ENCODE data around the gene DAGLA. TPM values are rescaled to one million over a fixed set of nuclear protein-coding genes. Genes with fewer than 3 reads are reported as not detected.

The DAGLA gene
- total RNA-seq, 4 donors from 2014 or later, result 1.5 to 5.6 (median 3.4) TPM

- no peak for TF ChIP-seq EP300 (IDR thresholded peaks at IDR 0.05)
- TF ChIP-seq CTCF (IDR thresholded peaks at IDR 0.05), result no peak
- TF ChIP-seq POLR2AphosphoS5 (IDR thresholded peaks at IDR 0.05), result no peak
- TF ChIP-seq POLR2A (IDR thresholded peaks at IDR 0.05), result no peak
- H3K36me3 ChIP-seq, result no peaks in the 10 kb centered on the region
- WGBS, 2 donors (ENCODE audit: low coverage in 1 of 2), result 70 to 97% methylated on average over 2 to 4 of the region's 7 CpGs
- no peak overlapping the region for H3K27ac ChIP-seq
- no peaks in the 10 kb centered on the region for H3K4me1 ChIP-seq
- H3K27me3 ChIP-seq, result no peaks in the 10 kb centered on the region
- ATAC-seq, result no peak
- H3K4me3 ChIP-seq, result no peak overlapping the region
- H3K9me3 ChIP-seq, result no peaks in the 10 kb centered on the region
Observed at GRCh38 chr11:61709110-61709509, 28.9 kb downstream of the DAGLA start.

- no peak for ATAC-seq
- WGBS, 2 donors (ENCODE audit: low coverage in 1 of 2), result 60% methylated on average over 1 of the region's 7 CpGs; no CpG with 5 or more reads in 1 of the 2 donors
- Histone ChIP-seq H3K4me3 (no peak overlapping the region), H3K4me1 (no peaks in the 10 kb centered on the region), H3K27ac (no peak overlapping the region), H3K36me3 (no peaks in the 10 kb centered on the region), H3K27me3 (no peaks in the 10 kb centered on the region), H3K9me3 (no peaks in the 10 kb centered on the region)
- TF ChIP-seq POLR2A (IDR thresholded peaks at IDR 0.05) (no peak), CTCF (IDR thresholded peaks at IDR 0.05) (no peak), POLR2AphosphoS5 (IDR thresholded peaks at IDR 0.05) (no peak), EP300 (IDR thresholded peaks at IDR 0.05) (no peak)
Observed at GRCh38 chr11:61709572-61709971, 29.4 kb downstream of the DAGLA start.

GRCh38 chr11:61710019-61710418, 29.8 kb downstream of the DAGLA start:
- no CpG with 5 or more reads among the region's 7 CpGs for WGBS, 2 donors (ENCODE audit: low coverage in 1 of 2)
- Histone ChIP-seq H3K4me1 (no peaks in the 10 kb centered on the region), H3K4me3 (no peak overlapping the region), H3K36me3 (no peaks in the 10 kb centered on the region), H3K27ac (no peak overlapping the region), H3K9me3 (no peaks in the 10 kb centered on the region), H3K27me3 (no peaks in the 10 kb centered on the region)
- no peak for ATAC-seq
- TF ChIP-seq POLR2A (IDR thresholded peaks at IDR 0.05), result no peak
- TF ChIP-seq POLR2AphosphoS5 (IDR thresholded peaks at IDR 0.05), result no peak
- TF ChIP-seq CTCF (IDR thresholded peaks at IDR 0.05), result no peak
- no peak for TF ChIP-seq EP300 (IDR thresholded peaks at IDR 0.05)

- Histone ChIP-seq H3K27ac (peak overlapping the region in 1 of 4 donors; percentile 21), H3K36me3 (no peaks in the 10 kb centered on the region), H3K4me3 (no peak overlapping the region), H3K4me1 (peaks cover 0 to 4% (median 0%) of the 10 kb centered on the region in 3 donors), H3K27me3 (no peaks in the 10 kb centered on the region), H3K9me3 (no peaks in the 10 kb centered on the region)
- 84 to 93% methylated on average over 8 of the region's 14 CpGs for WGBS, 2 donors (ENCODE audit: low coverage in 1 of 2)
- ATAC-seq, result no peak
- TF ChIP-seq POLR2A (IDR thresholded peaks at IDR 0.05) (no peak), POLR2AphosphoS5 (IDR thresholded peaks at IDR 0.05) (no peak), CTCF (IDR thresholded peaks at IDR 0.05) (no peak), EP300 (IDR thresholded peaks at IDR 0.05) (no peak)
Observed at GRCh38 chr11:61711037-61711436, 30.8 kb downstream of the DAGLA start.

- H3K9me3 ChIP-seq, result no peaks in the 10 kb centered on the region
- TF ChIP-seq POLR2A (IDR thresholded peaks at IDR 0.05) (no peak), POLR2AphosphoS5 (IDR thresholded peaks at IDR 0.05) (no peak), CTCF (IDR thresholded peaks at IDR 0.05) (no peak), EP300 (IDR thresholded peaks at IDR 0.05) (no peak)
- no peaks in the 10 kb centered on the region for H3K27me3 ChIP-seq
- ATAC-seq, result no peak
- H3K36me3 ChIP-seq, result no peaks in the 10 kb centered on the region
- peak overlapping the region in 1 of 4 donors; percentile 21 for H3K27ac ChIP-seq
- H3K4me1 ChIP-seq, result peaks cover 0 to 5% (median 4%) of the 10 kb centered on the region in 3 donors
- 69 to 90% methylated on average over 2 to 3 of the region's 6 CpGs for WGBS, 2 donors (ENCODE audit: low coverage in 1 of 2)
- no peak overlapping the region for H3K4me3 ChIP-seq
Observed at GRCh38 chr11:61711498-61711897, 31.3 kb downstream of the DAGLA start.

All from gastroesophageal sphincter (tissue), 4 donors.